ENCODE measurements around the gene SLC41A3. TPM values are rescaled to one million over a fixed set of nuclear protein-coding genes. Genes with fewer than 3 reads are reported as not detected.
"Not testable (repeated sequence)": the region's sequence is repeated elsewhere in the genome, so short reads cannot be mapped to it uniquely, and the experiment has no call there.

Gene SLC41A3
- total RNA-seq, 4 donors from 2014 or later = 32.3 to 51.3 (median 44.0) TPM

DNA sequence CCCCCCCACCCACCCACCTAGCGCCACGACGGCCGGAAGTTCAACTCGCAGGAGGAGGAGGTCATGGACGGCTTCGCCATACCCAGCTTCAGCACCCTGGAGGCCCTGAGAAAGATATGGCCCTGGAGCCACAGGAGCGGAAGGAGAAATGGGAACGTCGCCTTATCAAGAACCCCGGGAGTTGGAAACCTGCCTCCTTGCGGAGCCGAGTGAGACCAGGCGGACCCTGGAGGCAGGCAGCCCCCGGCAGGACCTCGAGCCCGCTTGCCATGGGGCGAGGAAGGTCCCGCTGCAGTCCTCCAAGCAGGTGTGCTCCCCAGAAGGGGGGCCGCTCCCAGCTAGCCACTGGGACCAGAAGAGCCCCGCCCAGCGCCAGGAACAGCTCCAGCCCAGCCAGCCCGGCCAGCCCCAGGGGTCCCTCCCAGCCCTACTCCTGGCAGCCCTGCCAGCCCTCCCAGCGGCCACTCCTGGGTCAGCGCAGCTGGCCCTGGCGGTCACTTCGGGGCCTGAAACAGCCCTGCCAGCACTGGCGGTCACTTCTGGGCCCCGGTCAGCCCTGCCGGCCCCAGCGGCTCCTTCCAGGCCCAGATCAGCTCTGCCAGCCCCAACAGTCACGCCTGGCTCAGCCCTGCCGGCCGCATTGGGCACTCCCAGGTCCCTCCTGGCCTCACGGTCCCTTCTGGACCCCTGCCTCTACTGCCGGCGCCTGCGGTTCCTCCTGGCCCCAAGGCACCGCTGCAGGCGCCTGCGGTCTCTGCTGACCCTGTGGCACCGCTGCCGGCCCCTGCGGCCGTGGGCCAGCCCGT, 125.2 kb downstream of the SLC41A3 start:
- Histone ChIP-seq H3K4me1 (peaks cover 6% of the 10 kb centered on the region), H3K9me3 (no peaks in the 10 kb centered on the region), H3K27me3 (peaks cover 51% of the 10 kb centered on the region), H3K4me3 (peak overlapping the region; percentile 43), H3K36me3 (no peaks in the 10 kb centered on the region), H3K27ac (no peak overlapping the region)
- no peak for TF ChIP-seq POLR2AphosphoS5 (IDR thresholded peaks at IDR 0.05)
- no peak for TF ChIP-seq CTCF (IDR thresholded peaks at IDR 0.05)
- TF ChIP-seq POLR2A (IDR thresholded peaks at IDR 0.05) = no peak
- no peak for TF ChIP-seq EP300 (IDR thresholded peaks at IDR 0.05)
- 93% methylated on average over 16 of the region's 46 CpGs for WGBS
- DNase-seq (ENCODE audit: low spot score in 2 of 2) = no peak

GRCh38 chr3:125957674-125958510, 126.0 kb downstream of the SLC41A3 start:
- WGBS = 13% methylated on average over 8 of the region's 75 CpGs

DNA sequence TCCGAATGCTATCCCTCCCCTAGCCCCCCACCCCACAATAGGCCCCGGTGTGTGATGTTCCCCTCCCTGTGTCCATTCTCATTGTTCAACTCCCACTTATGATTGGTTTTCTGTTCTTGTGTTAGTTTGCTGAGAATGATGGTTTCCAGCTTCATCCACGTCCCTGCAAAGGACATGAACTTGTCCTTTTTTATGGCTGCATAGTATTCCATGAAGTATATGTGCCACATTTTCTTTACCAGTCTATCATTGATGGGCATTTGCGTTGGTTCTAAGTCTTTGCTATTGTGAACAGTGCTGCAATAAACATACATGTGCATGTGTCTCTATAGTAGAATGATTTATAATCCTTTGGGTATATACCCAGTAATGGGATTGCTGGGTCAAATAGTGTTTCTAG, 126.9 kb downstream of the SLC41A3 start:
- H3K9me3 ChIP-seq; H3K36me3 ChIP-seq; H3K27ac ChIP-seq; DNase-seq (ENCODE audit: low spot score in 2 of 2); H3K4me1 ChIP-seq; H3K4me3 ChIP-seq: not testable (repeated sequence)
- peaks cover 52% of the 10 kb centered on the region for H3K27me3 ChIP-seq
- 91% methylated on average over 4 of the region's 4 CpGs for WGBS

More at GRCh38 chr3:125957674-125958510, 126.0 kb downstream of the SLC41A3 start:
- no peak for TF ChIP-seq CTCF (IDR thresholded peaks at IDR 0.05)
- TF ChIP-seq EP300 (IDR thresholded peaks at IDR 0.05) = no peak
- TF ChIP-seq POLR2AphosphoS5 (IDR thresholded peaks at IDR 0.05) = no peak
- no peak for TF ChIP-seq POLR2A (IDR thresholded peaks at IDR 0.05)
- no peak for DNase-seq (ENCODE audit: low spot score in 2 of 2)
- Histone ChIP-seq H3K9me3 (no peaks in the 10 kb centered on the region), H3K4me3 (peak overlapping the region; percentile 43), H3K27ac (no peak overlapping the region), H3K4me1 (peaks cover 6% of the 10 kb centered on the region), H3K36me3 (no peaks in the 10 kb centered on the region), H3K27me3 (peaks cover 51% of the 10 kb centered on the region)

Other genes with a start within 250 kb of the SLC41A3 start
- gene ROPN1B, start 114.9 kb downstream of the SLC41A3 start, total RNA-seq = 10 to 100 TPM in 3 of 4 donors, 1 to 10 TPM in 1; 8.6 to 27.6 (median 14.4) TPM
- gene ALDH1L1, start 96.5 kb upstream of the SLC41A3 start, total RNA-seq = 1 to 10 TPM; 5.1 to 8.5 (median 7.4) TPM

All from suprapubic skin (tissue), 4 donors.